Pancreas (tissue), 10 donors: ENCODE results near the gene SLC5A3. TPM values are rescaled to one million over a fixed set of nuclear protein-coding genes. Genes with fewer than 3 reads are reported as not detected.

Source experiments
- ATAC-seq, 4 donors: fragments of 200-7000 bp; cut with Tn5 transposase; one replicate each; pipeline versions ENCODE4 v1.8.0 to v1.9.1; 2020; ENCODE audit warnings: mild to moderate bottlenecking in 4 of 4, moderate library complexity in 4 of 4
- DNase-seq, 6 donors: peaks; one replicate each; pipeline ENCODE4 v3.0.0-alpha.2; 2020
- FAIRE-seq: peaks from 2 replicates; lab custom pipeline; 2012; peaks lifted over from hg19 to GRCh38; lab: Jason Lieb, UNC
- H3K27ac ChIP-seq, 4 donors: fragments of 200-600 bp; sonication (generic); 1 replicate in 3 of 4; 2 replicates in 1 of 4; pipeline versions ENCODE4 v1.5.0 to v1.8.0; 2020
- H3K27me3 ChIP-seq, 4 donors: fragments of 200-600 bp; one replicate each; pipeline ENCODE4 v1.8.0; 2021
- H3K36me3 ChIP-seq, 3 donors: fragments of 200-600 bp; sonication (generic) in 1 of 3; one replicate each; pipeline versions ENCODE4 v1.5.0 to v1.8.0; 2020 to 2021
- H3K4me1 ChIP-seq, 3 donors: fragments of 200-600 bp; one replicate each; pipeline ENCODE4 v1.8.0; 2021
- H3K4me3 ChIP-seq, 4 donors: fragments of 200-600 bp; sonication (generic) in 2 of 4; one replicate each; pipeline versions ENCODE4 v1.5.0 to v1.8.0; 2020 to 2021
- H3K9me3 ChIP-seq, 4 donors: fragments of 200-600 bp; one replicate each; pipeline ENCODE4 v1.8.0; 2021
- WGBS, 2 donors: extraction: QIAGEN DNeasy Blood & Tissue Kit; methylation state at CpG; one replicate each; pipeline ENCODE4 v1.1.7; 2013; 5-methylcytosine and 5-hydroxymethylcytosine counted together
- intact Hi-C, 3 donors: fragments of 100-400 bp; cut with DNase I; formaldehyde crosslinking; loops; one replicate each; pipeline versions ENCODE4 v1.11.1 to v1.14.2; 2022
- polyA plus RNA-seq, 2 donors: library from polyadenylated mRNA; stranded (reverse); fragments of 200-250 nt; gene quantifications; one replicate each; pipeline ENCODE4 v1.2.3, GENCODE V29; 2013
- total RNA-seq, 6 donors: library from RNA; stranded (reverse); fragmentation: NEBNext Ultra II Directional in 4 of 6; extraction: Animal tissue kit (Norgen Biotek cat#: 25700) in 4 of 6; gene quantifications; one replicate each; pipeline versions ENCODE4 v1.2.1 to v1.2.4, GENCODE V29; 2021 to 2023
- TF ChIP-seq, protein P1 (sequence below), 4 donors: fragments of 200-600 bp; sonication (generic) in 3 of 4; IDR thresholded peaks; one replicate each; pipeline versions ENCODE4 v1.5.0 to v1.8.0; 2021; ENCODE audit warnings: antibody characterized with exemption in 4 of 4
- donor health status: healthy with polysubstance abuse.
- donor health status: DM: no; HTN: no; CAD: no; lungs with moderate emphysema.
- donor health status: DM: no; HTN: no; CAD: no.
- donor health status: control.
- donor health status: control.
- donor health status: Bipolar disorder and iron deficiency.
- donor health status: DM: yes; HTN: yes; CAD: no.
- donor health status: DM: no; HTN: no; CAD: no.
- donor health status: DM: no; HTN: no; CAD: no.
- donor health status: DM: yes; HTN: yes; CAD: no.

Gene SLC5A3
- total and polyA plus RNA-seq, 8 donors: 0.49 to 5.9 (median 2.6) TPM

DNA sequence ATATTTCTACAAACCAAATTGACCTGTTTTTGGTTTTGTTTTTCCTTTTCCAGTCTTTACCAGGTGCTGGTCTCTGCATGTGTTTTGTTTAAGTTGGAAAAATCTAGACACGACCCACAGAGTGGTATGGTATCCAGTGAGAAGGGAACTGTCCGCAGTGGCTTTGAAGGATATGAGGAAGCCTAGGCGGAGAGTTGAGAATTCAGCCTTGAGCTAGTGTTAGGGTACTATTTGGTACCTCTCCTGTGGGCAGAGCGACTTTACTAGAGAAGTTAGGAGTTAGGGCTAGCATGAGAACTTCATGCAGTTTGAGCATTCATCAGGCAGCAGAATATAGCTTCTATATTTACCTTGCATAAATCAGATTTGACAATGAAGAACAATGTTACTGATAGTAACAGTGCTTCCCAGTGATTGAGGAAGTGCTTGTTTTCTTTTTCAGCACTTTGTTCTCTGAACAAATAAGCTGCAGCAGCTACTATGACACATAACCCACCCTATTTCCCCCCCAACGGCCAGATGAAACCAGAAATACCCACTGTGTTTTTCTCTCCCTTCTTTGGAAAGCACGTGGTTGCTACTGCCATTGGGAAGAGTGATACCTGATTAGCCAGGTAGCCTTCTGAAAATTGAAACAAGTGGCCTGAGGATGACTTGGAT, 19.0 kb downstream of the SLC5A3 start:
- H3K36me3 ChIP-seq: no peaks in the 10 kb centered on the region
- intact Hi-C loops: no loop called here
- peaks cover 0 to 10% (median 0%) of the 10 kb centered on the region in 3 donors for H3K4me1 ChIP-seq
- H3K27me3 ChIP-seq: no peaks in the 10 kb centered on the region
- no peak for ATAC-seq
- no peak for FAIRE-seq
- H3K9me3 ChIP-seq: no peaks in the 10 kb centered on the region
- H3K4me3 ChIP-seq: no peak overlapping the region
- no peak for DNase-seq
- WGBS, 2 donors: 62 to 69% methylated on average over 6 of the region's 6 CpGs
- TF ChIP-seq, protein P1, sequence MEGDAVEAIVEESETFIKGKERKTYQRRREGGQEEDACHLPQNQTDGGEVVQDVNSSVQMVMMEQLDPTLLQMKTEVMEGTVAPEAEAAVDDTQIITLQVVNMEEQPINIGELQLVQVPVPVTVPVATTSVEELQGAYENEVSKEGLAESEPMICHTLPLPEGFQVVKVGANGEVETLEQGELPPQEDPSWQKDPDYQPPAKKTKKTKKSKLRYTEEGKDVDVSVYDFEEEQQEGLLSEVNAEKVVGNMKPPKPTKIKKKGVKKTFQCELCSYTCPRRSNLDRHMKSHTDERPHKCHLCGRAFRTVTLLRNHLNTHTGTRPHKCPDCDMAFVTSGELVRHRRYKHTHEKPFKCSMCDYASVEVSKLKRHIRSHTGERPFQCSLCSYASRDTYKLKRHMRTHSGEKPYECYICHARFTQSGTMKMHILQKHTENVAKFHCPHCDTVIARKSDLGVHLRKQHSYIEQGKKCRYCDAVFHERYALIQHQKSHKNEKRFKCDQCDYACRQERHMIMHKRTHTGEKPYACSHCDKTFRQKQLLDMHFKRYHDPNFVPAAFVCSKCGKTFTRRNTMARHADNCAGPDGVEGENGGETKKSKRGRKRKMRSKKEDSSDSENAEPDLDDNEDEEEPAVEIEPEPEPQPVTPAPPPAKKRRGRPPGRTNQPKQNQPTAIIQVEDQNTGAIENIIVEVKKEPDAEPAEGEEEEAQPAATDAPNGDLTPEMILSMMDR (IDR thresholded peaks at IDR 0.05): no peak
- no peak overlapping the region for H3K27ac ChIP-seq

DNA sequence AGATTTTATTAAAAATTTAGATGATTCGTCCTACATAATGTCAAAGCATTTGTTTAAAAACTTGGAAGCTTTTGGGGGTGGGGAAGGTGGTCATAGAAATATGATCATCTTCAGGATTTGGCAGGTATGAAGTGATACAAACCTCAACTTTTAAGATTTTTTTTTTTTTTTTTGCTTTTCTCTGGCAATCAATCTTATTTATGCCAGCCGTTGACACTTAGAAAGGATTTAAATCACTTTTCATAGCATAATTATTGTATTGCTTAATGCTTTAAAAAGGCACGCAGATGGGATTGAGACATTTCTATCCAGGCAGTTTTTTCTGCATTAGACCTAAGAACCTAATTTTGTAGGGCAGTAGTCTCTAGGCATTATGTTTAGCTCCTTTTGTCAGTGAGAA, 19.7 kb downstream of the SLC5A3 start:
- intact Hi-C loops: no loop called here

GRCh38 chr21:34094949-34095348, 21.6 kb downstream of the SLC5A3 start:
- Histone ChIP-seq H3K4me3 (no peak overlapping the region), H3K4me1 (no peaks in the 10 kb centered on the region), H3K9me3 (no peaks in the 10 kb centered on the region), H3K27me3 (no peaks in the 10 kb centered on the region), H3K36me3 (no peaks in the 10 kb centered on the region), H3K27ac (no peak overlapping the region)
- FAIRE-seq: no peak
- 82 to 83% methylated on average over 7 of the region's 7 CpGs for WGBS, 2 donors
- TF ChIP-seq, protein P1 (IDR thresholded peaks at IDR 0.05): no peak
- intact Hi-C loops: no loop called here
- no peak for ATAC-seq
- DNase-seq: no peak

More for the DNA sequence above, 19.7 kb downstream of the SLC5A3 start:
- 85 to 87% methylated on average over 3 of the region's 3 CpGs for WGBS, 2 donors
- no peak for DNase-seq
- Histone ChIP-seq H3K27me3 (no peaks in the 10 kb centered on the region), H3K4me1 (peaks cover 0 to 10% (median 0%) of the 10 kb centered on the region in 3 donors), H3K27ac (no peak overlapping the region), H3K4me3 (no peak overlapping the region), H3K36me3 (no peaks in the 10 kb centered on the region), H3K9me3 (no peaks in the 10 kb centered on the region)
- no peak for ATAC-seq
- FAIRE-seq: no peak
- TF ChIP-seq, protein P1 (IDR thresholded peaks at IDR 0.05): no peak

DNA sequence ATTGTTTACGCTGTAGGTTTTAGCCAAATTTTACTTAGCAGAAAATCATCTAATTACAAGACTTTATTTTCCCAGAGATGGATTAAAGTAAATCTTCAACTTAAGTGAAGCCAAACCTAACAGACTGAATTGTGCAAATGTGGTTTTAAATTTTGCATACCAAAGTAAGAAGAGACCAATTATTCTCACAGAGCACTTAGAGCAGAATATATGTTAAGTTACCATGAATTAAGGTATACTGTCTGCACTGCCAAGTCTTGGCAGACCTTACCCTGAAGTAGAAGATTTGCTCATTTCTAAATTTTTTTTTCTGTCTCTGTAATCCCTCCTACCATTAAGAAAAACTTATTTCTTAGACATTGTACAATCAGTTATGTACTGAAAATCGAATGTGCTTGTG, 24.1 kb downstream of the SLC5A3 start:
- Histone ChIP-seq H3K9me3 (no peaks in the 10 kb centered on the region), H3K4me1 (no peaks in the 10 kb centered on the region), H3K27me3 (no peaks in the 10 kb centered on the region), H3K36me3 (no peaks in the 10 kb centered on the region), H3K4me3 (no peak overlapping the region), H3K27ac (no peak overlapping the region)
- FAIRE-seq (no peak), ATAC-seq (no peak), DNase-seq (no peak)
- intact Hi-C loops: no loop called here
- TF ChIP-seq, protein P1 (IDR thresholded peaks at IDR 0.05): no peak
- 82 to 95% methylated on average over 2 of the region's 2 CpGs for WGBS, 2 donors

DNA sequence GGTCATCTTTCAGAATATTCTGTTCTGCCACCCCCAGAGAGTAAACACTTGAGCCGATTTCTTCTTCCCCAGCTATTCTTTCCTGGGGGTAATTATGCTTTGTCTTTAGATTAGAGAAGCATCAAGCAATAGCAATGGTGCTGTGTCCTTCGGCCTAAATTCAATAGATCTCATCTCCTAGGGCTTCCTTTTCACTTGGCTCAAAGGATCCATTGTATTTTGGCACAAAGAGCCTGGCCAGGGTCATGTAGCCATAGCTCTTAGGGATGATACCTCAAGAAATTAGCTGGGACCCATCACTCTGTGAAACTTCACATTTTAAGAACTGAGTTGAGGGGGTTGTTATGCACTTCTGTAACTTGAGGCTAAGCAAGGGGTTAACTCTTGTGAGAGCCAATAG, 27.0 kb downstream of the SLC5A3 start:
- no peaks in the 10 kb centered on the region for H3K9me3 ChIP-seq
- no peak for ATAC-seq
- WGBS, 2 donors: 92 to 94% methylated on average over 2 of the region's 2 CpGs
- H3K4me1 ChIP-seq: peaks cover 0 to 7% (median 0%) of the 10 kb centered on the region in 3 donors
- DNase-seq: no peak
- H3K27me3 ChIP-seq: no peaks in the 10 kb centered on the region
- no peak for FAIRE-seq
- TF ChIP-seq, protein P1 (IDR thresholded peaks at IDR 0.05): no peak
- intact Hi-C loops: no loop called here
- H3K4me3 ChIP-seq: no peak overlapping the region
- no peak overlapping the region for H3K27ac ChIP-seq
- H3K36me3 ChIP-seq: no peaks in the 10 kb centered on the region
